Posterior cingulate gyrus (tissue), 11 donors: Measurements from ENCODE around the gene APIP.

Source experiments
- DNase-seq, 10 donors: peaks; one replicate each; pipeline versions ENCODE4 v3.0.0 to v3.0.0-alpha.2; 2020 to 2021; ENCODE audit warnings: mixed read lengths in 3 of 10
- intact Hi-C: fragments of 100-400 bp; cut with DNase I; formaldehyde crosslinking; loops from one replicate; pipeline ENCODE4 v1.15.1; 2023

Gene APIP

DNA sequence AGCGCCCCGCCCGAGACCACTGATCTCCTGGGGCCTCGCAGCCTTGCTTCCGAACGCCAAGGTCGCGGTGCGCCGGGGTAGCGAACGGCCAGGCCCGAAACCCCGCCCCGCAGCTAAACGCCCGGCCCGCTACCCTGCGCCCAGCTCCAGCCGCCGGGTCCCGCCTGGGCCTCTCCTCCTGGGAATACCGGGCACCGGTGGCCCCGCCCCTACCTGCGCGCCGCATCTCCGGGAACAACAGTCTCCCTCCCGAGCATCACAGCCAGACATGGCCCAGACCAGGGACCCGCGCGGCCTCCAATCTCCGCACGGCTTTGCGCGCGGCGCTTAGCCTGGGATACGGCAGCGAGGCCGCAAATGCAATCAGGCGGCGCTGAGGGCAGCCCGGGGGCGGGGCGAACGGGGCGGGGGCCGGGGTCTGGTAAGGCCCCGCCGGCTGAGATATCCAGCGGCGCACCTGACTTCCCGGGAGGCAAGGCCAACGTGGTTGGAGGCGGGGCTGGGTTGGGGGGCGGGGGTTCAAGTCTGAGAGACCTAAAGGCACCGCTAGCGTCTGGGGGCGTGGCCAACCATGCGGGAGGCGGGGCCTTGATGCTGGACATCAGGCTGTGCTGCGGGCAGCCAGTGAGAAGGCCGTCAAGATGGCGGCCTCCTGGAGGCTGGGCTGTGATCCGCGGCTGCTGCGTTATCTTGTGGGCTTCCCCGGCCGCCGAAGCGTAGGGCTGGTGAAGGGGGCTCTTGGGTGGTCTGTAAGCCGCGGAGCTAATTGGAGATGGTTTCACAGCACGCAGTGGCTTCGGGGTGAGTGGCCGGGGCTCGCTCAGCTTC is at the start of gene APIP, which contains the start of gene PDHX:
Gene APIP (minus strand): TSS at position 365 of the 828 bp plus-strand sequence. CDS start 95 bp downstream, at position 270.
Gene PDHX (plus strand): TSS at position 604 of the 828 bp plus-strand sequence. CDS start 38 bp downstream, at position 642.
- intact Hi-C loops: no loop called here
- DNase-seq: peak; percentile 93 to 100 (median 96)

DNA sequence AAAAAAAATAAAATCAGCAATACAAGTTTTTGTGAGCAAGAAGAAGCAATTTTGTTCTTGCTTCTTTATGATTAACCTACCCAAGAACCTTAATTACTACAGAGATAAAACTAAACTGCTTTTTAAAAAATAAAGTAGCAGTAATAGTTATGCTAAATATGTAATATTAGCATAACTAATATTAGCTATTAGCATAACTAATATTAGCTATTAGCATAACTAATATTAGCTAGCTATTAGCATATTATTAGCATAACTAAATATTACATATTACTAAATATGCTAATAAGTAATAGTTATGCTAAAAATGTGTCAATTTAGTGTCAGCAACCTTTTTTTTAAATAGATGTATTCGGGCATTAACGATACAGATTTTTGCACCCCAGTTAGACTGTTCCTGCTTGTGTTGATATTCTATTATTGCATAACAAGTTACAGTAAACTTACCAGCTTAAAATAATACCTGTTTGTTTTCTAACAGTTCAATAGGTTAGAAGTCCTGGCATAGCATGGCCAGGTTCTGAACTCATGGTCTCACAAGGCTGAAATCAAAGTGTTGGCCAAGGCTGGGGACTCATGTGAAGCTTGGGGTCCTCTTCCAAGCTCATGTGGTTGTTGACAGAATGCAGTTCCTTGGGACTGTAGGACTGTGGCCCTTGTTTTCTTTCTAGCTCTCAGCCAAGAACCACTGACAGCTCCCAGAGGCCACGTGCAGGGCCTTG is 48.6 kb upstream of the APIP start:
- DNase-seq: no peak
- intact Hi-C loops: no loop called here

GRCh38 chr11:34963351-34963750 is 47.2 kb upstream of the APIP start:
- intact Hi-C loops: no loop called here
- DNase-seq: no peak

DNA sequence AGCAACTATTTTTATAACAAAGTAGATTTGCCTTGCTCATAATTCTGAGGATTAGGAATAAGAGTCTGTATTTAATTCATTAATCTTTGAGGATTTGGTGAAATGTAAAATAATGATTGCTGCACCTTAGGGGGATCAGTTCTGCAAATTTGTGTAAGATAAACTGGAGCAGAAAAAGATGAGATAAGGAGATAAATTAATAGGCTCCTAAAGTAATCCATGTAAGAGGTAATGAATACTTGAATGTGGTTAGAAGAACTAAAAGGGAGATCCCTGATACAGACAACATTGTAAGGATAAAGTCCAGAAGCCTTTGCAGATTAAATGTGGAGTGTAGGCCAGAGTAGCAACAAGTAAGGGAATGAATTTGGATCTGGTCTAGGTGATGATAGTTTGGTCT is 45.9 kb upstream of the APIP start:
- intact Hi-C loops: no loop called here
- DNase-seq: no peak

GRCh38 chr11:34960277-34960676 is 44.1 kb upstream of the APIP start:
- DNase-seq: peak in 3 of 10 donors; percentile 16 to 78 (median 44)
- intact Hi-C loops: no loop called here

GRCh38 chr11:34959770-34960169 is 43.6 kb upstream of the APIP start:
- intact Hi-C loops: no loop called here
- no peak for DNase-seq

- intact Hi-C loops: no loop called here
Measured at GRCh38 chr11:34957606-34958005, 41.4 kb upstream of the APIP start.

DNA sequence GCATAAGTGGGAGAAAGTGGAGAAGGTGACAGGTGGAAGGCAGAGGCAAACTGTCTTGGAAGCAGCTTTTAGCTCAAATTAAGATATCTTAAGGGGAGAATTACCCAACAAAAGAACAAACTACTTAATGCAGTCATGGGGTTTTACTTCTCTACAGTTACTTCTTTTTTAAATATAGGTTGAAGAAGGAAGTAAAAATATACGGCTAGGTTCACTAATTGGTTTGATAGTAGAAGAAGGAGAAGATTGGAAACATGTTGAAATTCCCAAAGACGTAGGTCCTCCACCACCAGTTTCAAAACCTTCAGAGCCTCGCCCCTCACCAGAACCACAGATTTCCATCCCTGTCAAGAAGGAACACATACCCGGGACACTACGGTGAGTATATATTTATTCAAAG is 41.0 kb upstream of the APIP start:
- DNase-seq: no peak
- intact Hi-C loops: no loop called here

More at GRCh38 chr11:34957606-34958005, 41.4 kb upstream of the APIP start:
- no peak for DNase-seq

GRCh38 chr11:34953955-34954354 is 37.8 kb upstream of the APIP start:
- DNase-seq: no peak
- intact Hi-C loops: no loop called here

DNA sequence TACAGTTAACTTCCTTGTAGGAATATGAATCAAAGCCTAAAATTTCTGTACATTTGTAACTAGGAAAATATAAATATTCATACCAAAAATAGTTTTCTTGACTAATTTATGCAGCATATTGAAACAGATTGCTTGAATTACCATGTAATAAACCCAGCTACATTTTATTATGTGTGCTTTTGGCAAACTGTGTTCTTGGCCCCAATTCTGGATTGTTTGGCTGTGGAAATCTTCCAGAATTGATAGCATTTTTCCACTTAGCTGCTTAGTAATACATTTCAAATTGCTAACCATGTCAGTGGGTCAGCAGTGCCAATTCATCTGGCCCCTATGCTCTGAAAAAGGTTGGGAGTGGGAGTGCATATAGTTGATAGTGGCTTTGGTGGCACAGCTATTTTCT is 32.5 kb upstream of the APIP start:
- intact Hi-C loops: no loop called here
- DNase-seq: no peak

- intact Hi-C loops: no loop called here
- no peak for DNase-seq
Measured at GRCh38 chr11:34944692-34945091, 28.5 kb upstream of the APIP start.

DNA sequence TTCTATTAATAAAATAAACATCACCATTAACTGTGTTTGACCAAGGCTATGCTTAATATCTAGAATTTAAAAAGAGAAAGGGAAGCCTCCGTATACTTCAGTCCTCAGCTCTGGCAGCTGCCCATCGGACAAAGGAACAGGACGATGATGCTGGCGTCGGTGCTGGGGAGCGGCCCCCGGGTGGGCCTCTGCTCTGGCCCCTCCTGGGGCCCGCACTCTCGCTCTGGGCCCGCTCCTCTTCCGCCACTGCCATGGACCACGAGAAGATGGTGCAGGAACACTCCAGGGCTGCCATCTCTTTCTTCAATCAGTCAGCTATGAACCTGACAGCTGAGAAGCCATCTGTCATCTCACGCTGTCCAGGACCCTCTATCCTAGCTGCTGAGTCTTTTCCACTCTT is 25.5 kb upstream of the APIP start:
- no peak for DNase-seq
- intact Hi-C loops: no loop called here

- intact Hi-C loops: no loop called here
- DNase-seq: no peak
Measured at GRCh38 chr11:34940026-34940677, 24.0 kb upstream of the APIP start.

DNA sequence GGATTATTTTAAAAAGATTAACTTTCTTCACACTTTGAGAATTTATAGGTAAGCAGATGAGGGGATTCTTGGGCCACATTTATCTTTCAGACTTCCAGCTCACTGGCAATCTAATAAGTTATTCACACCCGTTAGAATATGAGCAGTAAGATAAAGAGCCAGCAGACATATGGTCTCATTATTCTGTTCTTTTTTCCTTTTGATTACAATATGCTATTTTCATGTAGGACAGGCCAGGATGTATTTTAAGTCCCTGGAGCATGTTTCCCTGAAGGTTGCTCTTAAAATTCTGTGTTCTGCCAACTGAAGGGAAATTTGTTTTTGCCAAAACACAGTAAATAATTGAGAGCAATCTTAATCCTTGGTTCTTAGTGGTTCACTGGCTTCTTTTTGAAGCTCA is 22.4 kb upstream of the APIP start:
- intact Hi-C loops: no loop called here
- DNase-seq: no peak

- DNase-seq: no peak
- intact Hi-C loops: no loop called here
Measured at GRCh38 chr11:34936945-34937629, 20.9 kb upstream of the APIP start.

DNA sequence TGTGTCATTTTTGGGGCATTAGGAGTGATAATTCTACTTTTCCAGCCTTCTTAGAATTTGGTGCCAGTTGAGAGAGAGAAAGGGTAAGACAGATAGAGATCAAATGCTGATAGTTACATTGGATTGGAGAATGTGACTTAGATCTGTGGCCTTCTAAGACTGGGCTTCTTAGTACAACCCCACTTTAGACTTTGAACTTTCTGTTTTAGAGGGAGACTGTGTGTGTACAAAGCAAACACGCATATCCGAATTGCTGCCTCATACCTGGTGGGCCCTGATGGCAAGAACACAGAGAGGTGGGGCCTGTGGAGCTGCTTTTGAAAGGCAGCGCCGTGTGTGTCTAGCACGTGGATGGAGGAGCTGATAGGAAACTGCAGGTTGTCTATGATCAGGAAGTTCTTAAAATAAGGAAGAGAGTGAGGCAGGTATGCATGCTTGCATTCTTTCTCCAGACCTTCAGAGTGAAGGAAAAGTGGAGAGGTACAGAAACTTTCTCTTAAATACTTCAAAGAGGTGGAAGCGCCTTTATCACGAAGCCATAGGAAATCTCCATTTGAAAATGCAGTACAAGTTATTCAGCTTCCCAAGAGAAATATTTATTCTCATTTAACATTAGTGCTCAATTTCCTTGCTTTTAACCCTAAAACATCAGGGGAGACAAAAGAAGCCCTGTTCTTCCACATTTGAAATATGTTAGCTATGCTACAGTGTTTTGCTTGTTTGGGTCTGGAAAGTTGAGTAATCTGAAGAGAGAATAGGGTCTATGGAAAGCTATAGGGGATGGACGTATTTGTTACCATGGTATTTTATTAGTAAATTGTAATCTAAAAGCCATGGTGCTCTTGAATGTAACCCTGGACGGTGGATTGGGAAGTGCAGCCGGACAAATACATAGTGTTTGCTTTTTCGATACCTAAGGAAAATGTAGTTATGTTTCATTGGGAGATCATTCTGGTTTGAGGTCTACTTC is 13.9 kb upstream of the APIP start:
- intact Hi-C loops: loop anchor here (5.0 kb wide), 1 partner anchor 557 kb away; no protein-coding TSS in a partner anchor
- DNase-seq: no peak

- intact Hi-C loops: loop anchor here (5.0 kb wide), 1 partner anchor 558 kb away; no protein-coding TSS in a partner anchor
- DNase-seq: no peak
Measured at GRCh38 chr11:34928960-34929680, 12.9 kb upstream of the APIP start.

- intact Hi-C loops: loop anchor here (5.0 kb wide), 1 partner anchor 559 kb away; no protein-coding TSS in a partner anchor
- DNase-seq: no peak
Measured at GRCh38 chr11:34928268-34928959, 12.2 kb upstream of the APIP start.
